Fibroblast of lung (primary cell): ENCODE results near the gene DLG2. TPM values are rescaled to one million over a fixed set of nuclear protein-coding genes. Genes with fewer than 3 reads are reported as not detected.

Source experiments
- DNase-seq, 2 donors: peaks; one replicate each; pipeline versions ENCODE4 v3.0.0 to v3.0.0-alpha.2; 2010; ENCODE audit warnings: low read depth in 2 of 2
- H2AFZ ChIP-seq: 2 replicates; pipeline ENCODE4 v1.5.1; 2012; ENCODE audit warnings: low read length, control low read depth, inconsistent platforms
- H3K27ac ChIP-seq: 2 replicates; pipeline ENCODE4 v1.5.1; 2011; ENCODE audit warnings: low read length, control low read depth; ENCODE audit not compliant: insufficient read depth
- H3K27me3 ChIP-seq: 2 replicates; pipeline ENCODE4 v1.5.1; 2011; ENCODE audit warnings: mild to moderate bottlenecking, low read length; ENCODE audit not compliant: control insufficient read depth, insufficient read depth
- H3K36me3 ChIP-seq: 2 replicates; pipeline ENCODE4 v1.5.1; 2011; ENCODE audit warnings: low read length; ENCODE audit not compliant: control insufficient read depth, insufficient read depth
- H3K4me1 ChIP-seq: 2 replicates; pipeline ENCODE4 v1.5.1; 2011; ENCODE audit warnings: low read length; ENCODE audit not compliant: control insufficient read depth, insufficient read depth; ENCODE audit errors: extremely low read depth
- H3K4me2 ChIP-seq: 2 replicates; pipeline ENCODE4 v1.5.1; 2011; ENCODE audit warnings: low read length, control low read depth; ENCODE audit not compliant: insufficient read depth; ENCODE audit errors: extremely low read depth
- H3K4me3 ChIP-seq, 4 experiments: fragments of 200-600 bp in 1 of 4; sonication (generic) in 1 of 4; replicated peaks in 1 of 4; 2 replicates each; pipeline ENCODE4 v1.5.1; 2011 to 2016; ENCODE audit warnings: low read length in 4 of 4, low read depth in 3 of 4, mild to moderate bottlenecking in 3 of 4, control low read depth in 2 of 4, inconsistent platforms in 1 of 4, mixed read lengths in 1 of 4; ENCODE audit not compliant: insufficient read depth in 1 of 4; ENCODE audit errors: control extremely low read depth in 1 of 4
- H3K79me2 ChIP-seq: 2 replicates; pipeline ENCODE4 v1.5.1; 2012; ENCODE audit warnings: mild to moderate bottlenecking, low read length, inconsistent platforms; ENCODE audit not compliant: control insufficient read depth, insufficient read depth
- H3K9ac ChIP-seq: 2 replicates; pipeline ENCODE4 v1.5.1; 2011; ENCODE audit warnings: mild to moderate bottlenecking, low read length, control low read depth; ENCODE audit not compliant: insufficient read depth
- H3K9me3 ChIP-seq: 2 replicates; pipeline ENCODE4 v1.5.1; 2012; ENCODE audit warnings: low read depth, low read length; ENCODE audit not compliant: control insufficient read depth, insufficient read depth
- H4K20me1 ChIP-seq: 2 replicates; pipeline ENCODE4 v1.5.1; 2011; ENCODE audit warnings: low read length; ENCODE audit not compliant: control insufficient read depth, insufficient read depth; ENCODE audit errors: extremely low read depth
- CTCF ChIP-seq, 2 donors: IDR thresholded peaks in 1 of 2; conservative IDR thresholded peaks in 1 of 2; 1 replicate in 1 of 2; 2 replicates in 1 of 2; pipeline ENCODE4 v1.5.1; 2011 to 2012; ENCODE audit warnings: low read length in 2 of 2, control low read depth in 1 of 2, inconsistent platforms in 1 of 2, low read depth in 1 of 2, mild to moderate bottlenecking in 1 of 2
- EZH2 ChIP-seq: IDR thresholded peaks from 2 replicates; pipeline ENCODE4 v1.5.1; 2012; ENCODE audit warnings: low read length, control low read depth, mild to moderate bottlenecking; ENCODE audit errors: missing control alignments
- polyA plus RNA-seq, 2 donors: library from polyadenylated mRNA; depleted of rRNA in 1 of 2; stranded (reverse) in 1 of 2; unstranded in 1 of 2; fragments of >200 nt; gene quantifications; 2 replicates each; pipeline ENCODE4 v1.2.1, GENCODE V29; 2011 to 2012; ENCODE audit warnings: missing spikeins in 1 of 2
- total RNA-seq: library from RNA; depleted of rRNA; stranded (reverse); fragments of >200 nt; gene quantifications from 2 replicates; pipeline ENCODE4 v1.2.1, GENCODE V29; 2014

DLG2 gene
- total and polyA plus RNA-seq, 2 donors (not counting 1 experiment from before 2014, with no cell fraction given): 0.77 to 2.3 TPM

GRCh38 chr11:84681456-84681855 is 945.7 kb downstream of the DLG2 start:
- Histone ChIP-seq H3K36me3 (no peaks in the 10 kb centered on the region), H3K27me3 (no peaks in the 10 kb centered on the region), H3K9ac (no peak overlapping the region), H3K4me3 (no peak overlapping the region), H3K79me2 (no peaks in the 10 kb centered on the region), H3K4me1 (no peaks in the 10 kb centered on the region), H2AFZ (no peak overlapping the region), H3K27ac (no peak overlapping the region), H3K9me3 (no peaks in the 10 kb centered on the region), H3K4me2 (no peak overlapping the region), H4K20me1 (no peaks in the 10 kb centered on the region)
- DNase-seq: no peak
- TF ChIP-seq CTCF (conservative IDR thresholded peaks at IDR 0.05 in 1 of 2, IDR thresholded peaks at IDR 0.05 in 1 of 2; ENCODE audit: low read depth in 1 of 2, low read length in 2 of 2) (no peak), EZH2 (no peak)

GRCh38 chr11:84675396-84676025 is 951.6 kb downstream of the DLG2 start:
- Histone ChIP-seq H3K4me3 (no peak overlapping the region), H3K9me3 (no peaks in the 10 kb centered on the region), H3K9ac (no peak overlapping the region), H3K27ac (no peak overlapping the region), H3K79me2 (no peaks in the 10 kb centered on the region), H3K36me3 (no peaks in the 10 kb centered on the region), H2AFZ (no peak overlapping the region), H3K27me3 (no peaks in the 10 kb centered on the region), H3K4me1 (no peaks in the 10 kb centered on the region), H3K4me2 (no peak overlapping the region), H4K20me1 (no peaks in the 10 kb centered on the region)
- TF ChIP-seq EZH2: no peak
- no peak for TF ChIP-seq CTCF (conservative IDR thresholded peaks at IDR 0.05 in 1 of 2, IDR thresholded peaks at IDR 0.05 in 1 of 2; ENCODE audit: low read depth in 1 of 2, low read length in 2 of 2)
- DNase-seq: no peak

GRCh38 chr11:84673753-84674152 is 953.4 kb downstream of the DLG2 start:
- Histone ChIP-seq H3K36me3 (no peaks in the 10 kb centered on the region), H3K79me2 (no peaks in the 10 kb centered on the region), H3K27me3 (no peaks in the 10 kb centered on the region), H3K9ac (no peak overlapping the region), H3K27ac (no peak overlapping the region), H3K4me1 (no peaks in the 10 kb centered on the region), H3K4me2 (no peak overlapping the region), H3K9me3 (no peaks in the 10 kb centered on the region), H4K20me1 (no peaks in the 10 kb centered on the region), H2AFZ (no peak overlapping the region), H3K4me3 (no peak overlapping the region)
- peak in 1 of 2 donors; percentile 48 for DNase-seq
- TF ChIP-seq CTCF (conservative IDR thresholded peaks at IDR 0.05 in 1 of 2, IDR thresholded peaks at IDR 0.05 in 1 of 2; ENCODE audit: low read depth in 1 of 2, low read length in 2 of 2): no peak
- no peak for TF ChIP-seq EZH2
